Measurements from ENCODE around the gene WASF3.

GRCh38 chr13:26628706-26629105 is 71.2 kb downstream of the WASF3 start:
- TF ChIP-seq CEBPB (IDR thresholded peaks at IDR 0.05), result no peak
- TF ChIP-seq, protein P1, sequence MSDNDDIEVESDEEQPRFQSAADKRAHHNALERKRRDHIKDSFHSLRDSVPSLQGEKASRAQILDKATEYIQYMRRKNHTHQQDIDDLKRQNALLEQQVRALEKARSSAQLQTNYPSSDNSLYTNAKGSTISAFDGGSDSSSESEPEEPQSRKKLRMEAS (IDR thresholded peaks at IDR 0.05), result no peak
- TF ChIP-seq RAD21 (IDR thresholded peaks at IDR 0.05; ENCODE audit: low read depth), result no peak

Data from Ishikawa (cell line).